HEK293 (cell line): ENCODE measurements around the gene ZNF223.

Experiments
- HOXA7 ChIP-seq: sonication (generic); formaldehyde crosslinking; IDR thresholded peaks from 2 replicates; pipeline ENCODE4 v1.8.1; 2022; ENCODE audit warnings: missing genetic modification reagents, borderline replicate concordance
- REPIN1 ChIP-seq: fragments of 450-650 bp; formaldehyde crosslinking; IDR thresholded peaks from 2 replicates; pipeline ENCODE4 v1.5.1; 2017; ENCODE audit warnings: missing biosample characterization, missing genetic modification characterization, low read depth
- SP2 ChIP-seq: fragments of 450-650 bp; formaldehyde crosslinking; IDR thresholded peaks from 2 replicates; pipeline ENCODE4 v1.5.1; 2016; ENCODE audit warnings: missing biosample characterization, missing genetic modification characterization
- SP7 ChIP-seq: fragments of 450-650 bp; formaldehyde crosslinking; IDR thresholded peaks from 2 replicates; pipeline ENCODE4 v1.5.1; 2016; ENCODE audit warnings: missing biosample characterization, missing genetic modification characterization
- YY1 ChIP-seq: fragments of 450-650 bp; formaldehyde crosslinking; IDR thresholded peaks from 2 replicates; pipeline ENCODE4 v1.5.1; 2018; ENCODE audit warnings: missing biosample characterization, missing genetic modification characterization
- ZFP3 ChIP-seq: fragments of 450-650 bp; formaldehyde crosslinking; IDR thresholded peaks from 2 replicates; pipeline ENCODE4 v1.5.1; 2016; ENCODE audit warnings: low read depth, missing biosample characterization, missing genetic modification characterization
- ZNF114 ChIP-seq: fragments of 450-650 bp; formaldehyde crosslinking; IDR thresholded peaks from 2 replicates; pipeline ENCODE4 v1.5.0; 2017; ENCODE audit warnings: missing biosample characterization, missing genetic modification characterization
- ZNF138 ChIP-seq: fragments of 450-650 bp; formaldehyde crosslinking; IDR thresholded peaks from 2 replicates; pipeline ENCODE4 v1.5.1; 2016; ENCODE audit warnings: missing biosample characterization, missing genetic modification characterization, borderline replicate concordance
- ZNF157 ChIP-seq: fragments of 450-650 bp; formaldehyde crosslinking; IDR thresholded peaks from 2 replicates; pipeline ENCODE4 v1.5.1; 2016; ENCODE audit warnings: missing biosample characterization, missing genetic modification characterization
- ZNF174 ChIP-seq: fragments of 450-650 bp; formaldehyde crosslinking; IDR thresholded peaks from 2 replicates; pipeline ENCODE4 v1.5.0; 2017; ENCODE audit warnings: missing biosample characterization, mild to moderate bottlenecking, missing genetic modification characterization
- ZNF223 ChIP-seq: fragments of 450-650 bp; formaldehyde crosslinking; IDR thresholded peaks from 2 replicates; pipeline ENCODE4 v1.5.1; 2016; ENCODE audit warnings: missing biosample characterization, missing genetic modification characterization
- ZNF354C ChIP-seq: fragments of 450-650 bp; formaldehyde crosslinking; IDR thresholded peaks from 2 replicates; pipeline ENCODE4 v1.5.1; 2016; ENCODE audit warnings: missing biosample characterization, missing genetic modification characterization, low read depth, borderline replicate concordance
- ZNF558 ChIP-seq: fragments of 450-650 bp; formaldehyde crosslinking; IDR thresholded peaks from 2 replicates; pipeline ENCODE4 v1.5.1; 2016; ENCODE audit warnings: missing biosample characterization, missing genetic modification characterization
- ZNF629 ChIP-seq: fragments of 450-650 bp; formaldehyde crosslinking; IDR thresholded peaks from 2 replicates; pipeline ENCODE4 v1.5.1; 2017; ENCODE audit warnings: missing biosample characterization, missing genetic modification characterization
- ZNF654 ChIP-seq: fragments of 450-650 bp; formaldehyde crosslinking; IDR thresholded peaks from 2 replicates; pipeline ENCODE4 v1.5.1; 2016; ENCODE audit warnings: low read depth, missing biosample characterization, missing genetic modification characterization
- ZNF701 ChIP-seq: fragments of 450-650 bp; formaldehyde crosslinking; IDR thresholded peaks from 2 replicates; pipeline ENCODE4 v1.5.1; 2016; ENCODE audit warnings: missing biosample characterization, missing genetic modification characterization
- ZNF747 ChIP-seq: fragments of 450-650 bp; formaldehyde crosslinking; IDR thresholded peaks from 2 replicates; pipeline ENCODE4 v1.5.1; 2016; ENCODE audit warnings: missing biosample characterization, missing genetic modification characterization
- ZNF785 ChIP-seq: fragments of 450-650 bp; formaldehyde crosslinking; IDR thresholded peaks from 2 replicates; pipeline ENCODE4 v1.5.1; 2016; ENCODE audit warnings: missing biosample characterization, missing genetic modification characterization
- ZNF843 ChIP-seq: fragments of 450-650 bp; formaldehyde crosslinking; IDR thresholded peaks from 2 replicates; pipeline ENCODE4 v1.5.1; 2016; ENCODE audit warnings: missing biosample characterization, missing genetic modification characterization
- TF ChIP-seq, protein P1 (sequence below): fragments of 450-650 bp; formaldehyde crosslinking; IDR thresholded peaks from 2 replicates; pipeline ENCODE4 v1.5.1; 2016; ENCODE audit warnings: missing biosample characterization, missing genetic modification characterization
- TF ChIP-seq, protein P2 (sequence below): fragments of 450-650 bp; formaldehyde crosslinking; IDR thresholded peaks from 2 replicates; pipeline ENCODE4 v1.5.1; 2016; ENCODE audit warnings: missing biosample characterization, missing genetic modification characterization
- TF ChIP-seq, protein P3 (sequence below): fragments of 450-650 bp; formaldehyde crosslinking; IDR thresholded peaks from 2 replicates; pipeline ENCODE4 v1.5.1; 2016; ENCODE audit warnings: missing biosample characterization, missing genetic modification characterization
- TF ChIP-seq, protein P4 (sequence below): fragments of 450-650 bp; formaldehyde crosslinking; IDR thresholded peaks from 2 replicates; pipeline ENCODE4 v1.5.1; 2016; ENCODE audit warnings: missing biosample characterization, missing genetic modification characterization
- TF ChIP-seq, protein P5 (sequence below): fragments of 450-650 bp; formaldehyde crosslinking; IDR thresholded peaks from 2 replicates; pipeline ENCODE4 v1.5.1; 2016; ENCODE audit warnings: missing biosample characterization, missing genetic modification characterization, borderline replicate concordance

ZNF223 gene

DNA sequence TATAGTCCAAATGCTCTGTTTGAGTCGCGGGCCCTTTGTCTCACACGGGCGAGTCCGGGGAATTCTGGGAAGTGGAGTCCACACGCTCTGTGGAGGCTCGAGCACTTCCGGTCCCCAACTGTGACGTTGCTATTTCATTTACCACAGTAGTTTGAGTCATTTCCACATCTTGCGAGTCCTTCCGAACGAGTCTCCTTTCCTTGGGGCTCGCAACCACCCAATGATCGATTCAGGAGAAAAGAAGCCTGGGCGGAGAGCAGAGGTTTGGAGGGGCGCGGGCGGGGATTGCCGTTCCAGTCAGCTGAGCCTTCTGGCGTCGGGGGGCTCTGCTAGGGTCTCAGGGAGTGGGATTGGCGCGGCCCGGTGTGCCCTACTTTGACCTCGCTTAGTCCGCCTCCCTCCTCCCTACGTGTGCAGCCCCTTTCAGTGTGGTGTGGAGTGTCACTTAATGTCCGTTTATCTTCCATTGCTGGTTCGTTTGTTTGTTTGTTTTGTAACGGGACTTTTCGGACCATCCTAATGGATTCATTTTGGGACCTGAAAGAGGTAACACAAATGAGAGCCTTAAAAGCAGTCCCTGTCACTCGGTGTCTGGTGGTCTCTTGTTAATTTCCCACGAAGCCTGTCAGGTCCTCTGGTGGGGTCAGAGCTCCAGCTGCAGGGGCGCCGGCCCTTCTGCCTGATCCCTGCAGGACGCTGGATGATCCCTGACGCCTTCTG, 26.5 kb upstream of the ZNF223 start, which contains the start of gene ZNF222 (continued):
- TF ChIP-seq ZNF114 (no peak), REPIN1 (peak; percentile 49; the same call in 1 of the 2 replicates), SP7 (tag by site-specific recombination) (peak; percentile 15), ZFP3 (tag by site-specific recombination) (peak; percentile 7; the same call in 1 of the 2 replicates), HOXA7 (CRISPR knock-in tag) (no peak), YY1 (no peak), ZNF701 (no peak), ZNF785 (tag by site-specific recombination) (no peak), ZNF157 (tag by site-specific recombination) (no peak), ZNF354C (tag by site-specific recombination) (no peak), ZNF654 (tag by site-specific recombination) (peak; percentile 2; the same call in 1 of the 2 replicates), ZNF174 (tag by site-specific recombination) (no peak), ZNF558 (tag by site-specific recombination) (no peak; the same call in 1 of the 2 replicates), SP2 (tag by site-specific recombination) (peak; percentile 54), ZNF138 (tag by site-specific recombination) (no peak), ZNF747 (no peak), ZNF843 (tag by site-specific recombination) (no peak; the same call in none of the 2 replicates), ZNF223 (0 out of 2 replicates have a peak, but pooled peaks have one; percentile 40), ZNF629 (tag by site-specific recombination) (peak; percentile 100)
- TF ChIP-seq, protein P1, sequence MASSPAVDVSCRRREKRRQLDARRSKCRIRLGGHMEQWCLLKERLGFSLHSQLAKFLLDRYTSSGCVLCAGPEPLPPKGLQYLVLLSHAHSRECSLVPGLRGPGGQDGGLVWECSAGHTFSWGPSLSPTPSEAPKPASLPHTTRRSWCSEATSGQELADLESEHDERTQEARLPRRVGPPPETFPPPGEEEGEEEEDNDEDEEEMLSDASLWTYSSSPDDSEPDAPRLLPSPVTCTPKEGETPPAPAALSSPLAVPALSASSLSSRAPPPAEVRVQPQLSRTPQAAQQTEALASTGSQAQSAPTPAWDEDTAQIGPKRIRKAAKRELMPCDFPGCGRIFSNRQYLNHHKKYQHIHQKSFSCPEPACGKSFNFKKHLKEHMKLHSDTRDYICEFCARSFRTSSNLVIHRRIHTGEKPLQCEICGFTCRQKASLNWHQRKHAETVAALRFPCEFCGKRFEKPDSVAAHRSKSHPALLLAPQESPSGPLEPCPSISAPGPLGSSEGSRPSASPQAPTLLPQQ (tag by site-specific recombination), result peak; percentile 44
- TF ChIP-seq, protein P2, sequence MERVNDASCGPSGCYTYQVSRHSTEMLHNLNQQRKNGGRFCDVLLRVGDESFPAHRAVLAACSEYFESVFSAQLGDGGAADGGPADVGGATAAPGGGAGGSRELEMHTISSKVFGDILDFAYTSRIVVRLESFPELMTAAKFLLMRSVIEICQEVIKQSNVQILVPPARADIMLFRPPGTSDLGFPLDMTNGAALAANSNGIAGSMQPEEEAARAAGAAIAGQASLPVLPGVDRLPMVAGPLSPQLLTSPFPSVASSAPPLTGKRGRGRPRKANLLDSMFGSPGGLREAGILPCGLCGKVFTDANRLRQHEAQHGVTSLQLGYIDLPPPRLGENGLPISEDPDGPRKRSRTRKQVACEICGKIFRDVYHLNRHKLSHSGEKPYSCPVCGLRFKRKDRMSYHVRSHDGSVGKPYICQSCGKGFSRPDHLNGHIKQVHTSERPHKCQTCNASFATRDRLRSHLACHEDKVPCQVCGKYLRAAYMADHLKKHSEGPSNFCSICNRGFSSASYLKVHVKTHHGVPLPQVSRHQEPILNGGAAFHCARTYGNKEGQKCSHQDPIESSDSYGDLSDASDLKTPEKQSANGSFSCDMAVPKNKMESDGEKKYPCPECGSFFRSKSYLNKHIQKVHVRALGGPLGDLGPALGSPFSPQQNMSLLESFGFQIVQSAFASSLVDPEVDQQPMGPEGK, result peak; percentile 72
- TF ChIP-seq, protein P3, sequence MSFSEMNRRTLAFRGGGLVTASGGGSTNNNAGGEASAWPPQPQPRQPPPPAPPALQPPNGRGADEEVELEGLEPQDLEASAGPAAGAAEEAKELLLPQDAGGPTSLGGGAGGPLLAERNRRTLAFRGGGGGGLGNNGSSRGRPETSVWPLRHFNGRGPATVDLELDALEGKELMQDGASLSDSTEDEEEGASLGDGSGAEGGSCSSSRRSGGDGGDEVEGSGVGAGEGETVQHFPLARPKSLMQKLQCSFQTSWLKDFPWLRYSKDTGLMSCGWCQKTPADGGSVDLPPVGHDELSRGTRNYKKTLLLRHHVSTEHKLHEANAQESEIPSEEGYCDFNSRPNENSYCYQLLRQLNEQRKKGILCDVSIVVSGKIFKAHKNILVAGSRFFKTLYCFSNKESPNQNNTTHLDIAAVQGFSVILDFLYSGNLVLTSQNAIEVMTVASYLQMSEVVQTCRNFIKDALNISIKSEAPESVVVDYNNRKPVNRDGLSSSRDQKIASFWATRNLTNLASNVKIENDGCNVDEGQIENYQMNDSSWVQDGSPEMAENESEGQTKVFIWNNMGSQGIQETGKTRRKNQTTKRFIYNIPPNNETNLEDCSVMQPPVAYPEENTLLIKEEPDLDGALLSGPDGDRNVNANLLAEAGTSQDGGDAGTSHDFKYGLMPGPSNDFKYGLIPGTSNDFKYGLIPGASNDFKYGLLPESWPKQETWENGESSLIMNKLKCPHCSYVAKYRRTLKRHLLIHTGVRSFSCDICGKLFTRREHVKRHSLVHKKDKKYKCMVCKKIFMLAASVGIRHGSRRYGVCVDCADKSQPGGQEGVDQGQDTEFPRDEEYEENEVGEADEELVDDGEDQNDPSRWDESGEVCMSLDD (tag by site-specific recombination), result peak; percentile 80
- TF ChIP-seq, protein P4, sequence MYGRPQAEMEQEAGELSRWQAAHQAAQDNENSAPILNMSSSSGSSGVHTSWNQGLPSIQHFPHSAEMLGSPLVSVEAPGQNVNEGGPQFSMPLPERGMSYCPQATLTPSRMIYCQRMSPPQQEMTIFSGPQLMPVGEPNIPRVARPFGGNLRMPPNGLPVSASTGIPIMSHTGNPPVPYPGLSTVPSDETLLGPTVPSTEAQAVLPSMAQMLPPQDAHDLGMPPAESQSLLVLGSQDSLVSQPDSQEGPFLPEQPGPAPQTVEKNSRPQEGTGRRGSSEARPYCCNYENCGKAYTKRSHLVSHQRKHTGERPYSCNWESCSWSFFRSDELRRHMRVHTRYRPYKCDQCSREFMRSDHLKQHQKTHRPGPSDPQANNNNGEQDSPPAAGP, result peak; percentile 29; the same call in 1 of the 2 replicates
- TF ChIP-seq, protein P5, sequence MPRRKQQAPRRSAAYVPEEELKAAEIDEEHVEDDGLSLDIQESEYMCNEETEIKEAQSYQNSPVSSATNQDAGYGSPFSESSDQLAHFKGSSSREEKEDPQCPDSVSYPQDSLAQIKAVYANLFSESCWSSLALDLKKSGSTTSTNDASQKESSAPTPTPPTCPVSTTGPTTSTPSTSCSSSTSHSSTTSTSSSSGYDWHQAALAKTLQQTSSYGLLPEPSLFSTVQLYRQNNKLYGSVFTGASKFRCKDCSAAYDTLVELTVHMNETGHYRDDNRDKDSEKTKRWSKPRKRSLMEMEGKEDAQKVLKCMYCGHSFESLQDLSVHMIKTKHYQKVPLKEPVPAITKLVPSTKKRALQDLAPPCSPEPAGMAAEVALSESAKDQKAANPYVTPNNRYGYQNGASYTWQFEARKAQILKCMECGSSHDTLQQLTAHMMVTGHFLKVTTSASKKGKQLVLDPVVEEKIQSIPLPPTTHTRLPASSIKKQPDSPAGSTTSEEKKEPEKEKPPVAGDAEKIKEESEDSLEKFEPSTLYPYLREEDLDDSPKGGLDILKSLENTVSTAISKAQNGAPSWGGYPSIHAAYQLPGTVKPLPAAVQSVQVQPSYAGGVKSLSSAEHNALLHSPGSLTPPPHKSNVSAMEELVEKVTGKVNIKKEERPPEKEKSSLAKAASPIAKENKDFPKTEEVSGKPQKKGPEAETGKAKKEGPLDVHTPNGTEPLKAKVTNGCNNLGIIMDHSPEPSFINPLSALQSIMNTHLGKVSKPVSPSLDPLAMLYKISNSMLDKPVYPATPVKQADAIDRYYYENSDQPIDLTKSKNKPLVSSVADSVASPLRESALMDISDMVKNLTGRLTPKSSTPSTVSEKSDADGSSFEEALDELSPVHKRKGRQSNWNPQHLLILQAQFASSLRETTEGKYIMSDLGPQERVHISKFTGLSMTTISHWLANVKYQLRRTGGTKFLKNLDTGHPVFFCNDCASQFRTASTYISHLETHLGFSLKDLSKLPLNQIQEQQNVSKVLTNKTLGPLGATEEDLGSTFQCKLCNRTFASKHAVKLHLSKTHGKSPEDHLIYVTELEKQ, result peak; percentile 36; the same call in 1 of the 2 replicates
